Activated naive CD4-positive, alpha-beta T cell treated with anti-CD3 and anti-CD28 coated beads, Interleukin-2, amount 50 U/mL, for 72 hours (primary cell): Measurements from ENCODE around the gene UFD1. TPM values are rescaled to one million over a fixed set of nuclear protein-coding genes. Genes with fewer than 3 reads are reported as not detected.

Source experiments
- ATAC-seq, 2 donors: fragments of 150-1000 bp; cut with Tn5 transposase; 2 replicates each; pipeline ENCODE4 v1.10.0; 2021; ENCODE audit warnings: mild to moderate bottlenecking in 2 of 2, moderate library complexity in 2 of 2
- DNase-seq, 2 donors: peaks; one replicate each; pipeline ENCODE4 v3.0.0; 2021 to 2022; ENCODE audit warnings: low spot score in 2 of 2
- H3K27ac Mint-ChIP-seq, 2 donors: one replicate each; pipeline ENCODE4 v1.8.0; 2022; ENCODE audit warnings: mild to moderate bottlenecking in 2 of 2, mixed read lengths in 2 of 2
- H3K36me3 Mint-ChIP-seq, 2 donors: one replicate each; pipeline ENCODE4 v1.8.0; 2022; ENCODE audit warnings: mixed read lengths in 2 of 2
- H3K9me3 Mint-ChIP-seq, 2 donors: one replicate each; pipeline ENCODE4 v1.8.0; 2022; ENCODE audit warnings: mixed read lengths in 2 of 2
- total RNA-seq, 2 donors: library from RNA; stranded (reverse); gene quantifications; one replicate each; pipeline ENCODE4 v1.2.3, GENCODE V29; 2022

UFD1 gene
- total RNA-seq, 2 donors from 2014 or later: 81.7 to 136 TPM

GRCh38 chr22:19434829-19435580 is 44.0 kb downstream of the UFD1 start:
- Mint-ChIP-seq H3K27ac (peak overlapping the region in 1 of 2 donors; percentile 57), H3K36me3 (peaks cover 4 to 13% of the 10 kb centered on the region in 2 donors), H3K9me3 (no peaks in the 10 kb centered on the region)
- no peak for ATAC-seq
- no peak for DNase-seq

- no peak for DNase-seq
- Mint-ChIP-seq H3K36me3 (peaks cover 5 to 16% of the 10 kb centered on the region in 2 donors), H3K9me3 (no peaks in the 10 kb centered on the region), H3K27ac (peak overlapping the region; percentile 33 to 93)
- ATAC-seq: peak in 1 of 2 donors; percentile 13
Observed at GRCh38 chr22:19434401-19434800, 44.6 kb downstream of the UFD1 start.

- H3K27ac Mint-ChIP-seq: peak within 1 kb of the TSS; percentile 92 to 93
- peaks cover 5 to 26% of the 10 kb centered on the region in 2 donors for H3K36me3 Mint-ChIP-seq
- H3K9me3 Mint-ChIP-seq: no peaks in the 10 kb centered on the region
- peak; percentile 87 to 89 for DNase-seq
- ATAC-seq: peak; percentile 88 to 90
Observed at GRCh38 chr22:19432133-19432851, 46.7 kb downstream of the UFD1 start, which contains the start of gene MRPL40. MRPL40 (plus strand) TSS chr22:19432545; CDS start chr22:19432555, 10 bp downstream.

- DNase-seq (peak; percentile 84 to 95), ATAC-seq (peak; percentile 56 to 71)
- peaks cover 5 to 32% of the 10 kb centered on the region in 2 donors for H3K36me3 Mint-ChIP-seq
- no peaks in the 10 kb centered on the region for H3K9me3 Mint-ChIP-seq
- peak within 1 kb of the TSS; percentile 92 to 93 for H3K27ac Mint-ChIP-seq
Observed at GRCh38 chr22:19431649-19432132, 47.3 kb downstream of the UFD1 start, which contains the start of gene HIRA. HIRA (minus strand) TSS chr22:19431733; CDS start chr22:19431476, 257 bp downstream.

- ATAC-seq (peak in 1 of 2 donors; percentile 5), DNase-seq (peak in 1 of 2 donors; percentile 29)
- H3K36me3 Mint-ChIP-seq: peaks cover 5 to 39% of the 10 kb centered on the region in 2 donors
- peak overlapping the region; percentile 65 to 82 for H3K27ac Mint-ChIP-seq
- no peaks in the 10 kb centered on the region for H3K9me3 Mint-ChIP-seq
Observed at GRCh38 chr22:19430890-19431541, 48.0 kb downstream of the UFD1 start.

GRCh38 chr22:19429950-19430889 is 48.8 kb downstream of the UFD1 start:
- H3K27ac Mint-ChIP-seq: peak overlapping the region; percentile 65 to 82
- DNase-seq: no peak
- H3K9me3 Mint-ChIP-seq: no peaks in the 10 kb centered on the region
- peak; percentile 4 to 15 for ATAC-seq
- peaks cover 5 to 40% of the 10 kb centered on the region in 2 donors for H3K36me3 Mint-ChIP-seq

- no peaks in the 10 kb centered on the region for H3K9me3 Mint-ChIP-seq
- no peak for ATAC-seq
- peaks cover 0 to 28% of the 10 kb centered on the region in 2 donors for H3K36me3 Mint-ChIP-seq
- H3K27ac Mint-ChIP-seq: no peak overlapping the region
- no peak for DNase-seq
Observed at GRCh38 chr22:19424186-19424500, 54.9 kb downstream of the UFD1 start.

- peaks cover 0 to 24% of the 10 kb centered on the region in 2 donors for H3K36me3 Mint-ChIP-seq
- peak overlapping the region; percentile 21 to 75 for H3K27ac Mint-ChIP-seq
- ATAC-seq (no peak), DNase-seq (no peak)
- H3K9me3 Mint-ChIP-seq: no peaks in the 10 kb centered on the region
Observed at GRCh38 chr22:19422440-19423301, 56.3 kb downstream of the UFD1 start.

GRCh38 chr22:19420321-19420720 is 58.7 kb downstream of the UFD1 start:
- DNase-seq (no peak), ATAC-seq (no peak)
- peaks cover 0 to 15% of the 10 kb centered on the region in 2 donors for H3K36me3 Mint-ChIP-seq
- peak overlapping the region; percentile 39 to 82 for H3K27ac Mint-ChIP-seq
- H3K9me3 Mint-ChIP-seq: no peaks in the 10 kb centered on the region

- Mint-ChIP-seq H3K9me3 (no peaks in the 10 kb centered on the region), H3K36me3 (peaks cover 0 to 15% of the 10 kb centered on the region in 2 donors)
- peak; percentile 97 to 98 for ATAC-seq
Observed at GRCh38 chr22:19419464-19420178, 59.4 kb downstream of the UFD1 start.

GRCh38 chr22:19419086-19419463 is 59.9 kb downstream of the UFD1 start:
- H3K27ac Mint-ChIP-seq: peak overlapping the region; percentile 39 to 82
- ATAC-seq: peak in 1 of 2 donors; percentile 7
- no peak for DNase-seq
- peaks cover 0 to 15% of the 10 kb centered on the region in 2 donors for H3K36me3 Mint-ChIP-seq
- no peaks in the 10 kb centered on the region for H3K9me3 Mint-ChIP-seq

More at GRCh38 chr22:19419464-19420178, 59.4 kb downstream of the UFD1 start:
- peak overlapping the region; percentile 39 to 82 for H3K27ac Mint-ChIP-seq
- DNase-seq: peak in 1 of 2 donors; percentile 34

- DNase-seq: no peak
- no peaks in the 10 kb centered on the region for H3K9me3 Mint-ChIP-seq
- no peak overlapping the region for H3K27ac Mint-ChIP-seq
- H3K36me3 Mint-ChIP-seq: peaks cover 0 to 9% of the 10 kb centered on the region in 2 donors
- ATAC-seq: no peak
Observed at GRCh38 chr22:19412923-19413322, 66.1 kb downstream of the UFD1 start.

- no peak for ATAC-seq
- DNase-seq: no peak
- Mint-ChIP-seq H3K9me3 (no peaks in the 10 kb centered on the region), H3K27ac (no peak overlapping the region), H3K36me3 (peaks cover 0 to 5% of the 10 kb centered on the region in 2 donors)
Observed at GRCh38 chr22:19412478-19412877, 66.5 kb downstream of the UFD1 start.

GRCh38 chr22:19411690-19412045 is 67.3 kb downstream of the UFD1 start:
- peak overlapping the region in 1 of 2 donors; percentile 24 for H3K27ac Mint-ChIP-seq
- ATAC-seq: no peak
- H3K36me3 Mint-ChIP-seq: no peaks in the 10 kb centered on the region
- no peaks in the 10 kb centered on the region for H3K9me3 Mint-ChIP-seq
- no peak for DNase-seq
